ENCODE data around the gene MACROH2A2. TPM values are rescaled to one million over a fixed set of nuclear protein-coding genes. Genes with fewer than 3 reads are reported as not detected.

Gene MACROH2A2
- 3.9 TPM in 2 replicates for total RNA-seq

GRCh38 chr10:70052462-70053217, at the start of gene MACROH2A2:
Gene MACROH2A2 (plus strand): TSS chr10:70052846. CDS start chr10:70075659, 22,813 bp downstream.
- DNase-seq (ENCODE audit: low read depth) = peak; percentile 49
- TF ChIP-seq CTCF (IDR thresholded peaks at IDR 0.05; ENCODE audit: insufficient read depth, low read depth, low read length) = peak; percentile 12

GRCh38 chr10:70007116-70007820, 45.4 kb upstream of the MACROH2A2 start:
- H3K4me3 ChIP-seq (ENCODE audit: low read depth, low read length) = no peak overlapping the region
- no peak for DNase-seq (ENCODE audit: low read depth)
- no peak for TF ChIP-seq CTCF (IDR thresholded peaks at IDR 0.05; ENCODE audit: insufficient read depth, low read depth, low read length)

More at GRCh38 chr10:70052462-70053217, at the start of gene MACROH2A2:
- H3K4me3 ChIP-seq (ENCODE audit: low read depth, low read length) = peak within 1 kb of the TSS; percentile 54

- DNase-seq (ENCODE audit: low read depth) = no peak
- no peak overlapping the region for H3K4me3 ChIP-seq (ENCODE audit: low read depth, low read length)
- no peak for TF ChIP-seq CTCF (IDR thresholded peaks at IDR 0.05; ENCODE audit: insufficient read depth, low read depth, low read length)
These were observed 21.4 kb upstream of the MACROH2A2 start for GRCh38 chr10:70031215-70031614.

GRCh38 chr10:70032667-70033289, 19.9 kb upstream of the MACROH2A2 start:
- DNase-seq (ENCODE audit: low read depth) = no peak
- H3K4me3 ChIP-seq (ENCODE audit: low read depth, low read length) = no peak overlapping the region
- TF ChIP-seq CTCF (IDR thresholded peaks at IDR 0.05; ENCODE audit: insufficient read depth, low read depth, low read length) = no peak

GRCh38 chr10:70034232-70034631, 18.4 kb upstream of the MACROH2A2 start:
- TF ChIP-seq CTCF (IDR thresholded peaks at IDR 0.05; ENCODE audit: insufficient read depth, low read depth, low read length) = no peak
- H3K4me3 ChIP-seq (ENCODE audit: low read depth, low read length) = no peak overlapping the region
- no peak for DNase-seq (ENCODE audit: low read depth)

GRCh38 chr10:70035531-70035930, 17.1 kb upstream of the MACROH2A2 start:
- no peak overlapping the region for H3K4me3 ChIP-seq (ENCODE audit: low read depth, low read length)
- TF ChIP-seq CTCF (IDR thresholded peaks at IDR 0.05; ENCODE audit: insufficient read depth, low read depth, low read length) = no peak
- DNase-seq (ENCODE audit: low read depth) = no peak
